ENCODE results near the gene MANEA. TPM values are rescaled to one million over a fixed set of nuclear protein-coding genes. Genes with fewer than 3 reads are reported as not detected.
A peak's percentile ranks its signal among the peaks of the same experiment; 100 is the strongest.

Gene MANEA
- total RNA-seq (2021; ENCODE audit: unreplicated experiment) (13.9 TPM), Bru-seq, nascent RNA (percentile 55 among the genes with signal in this experiment), BruChase-seq, experiment 1, labeled RNA remaining after a 6-hour chase (percentile 67 among the genes with signal in this experiment), BruChase-seq, experiment 2, labeled RNA remaining after a 2-hour chase (percentile 65 among the genes with signal in this experiment)
- 1.8 and 2.0 TPM in 2 replicates for polyA plus RNA-seq (2012)
- long read RNA-seq, full-length matches to known transcripts, result 24 of 27 reads
- long read RNA-seq, partial matches to known transcripts, result 1 of 27 reads
- long read RNA-seq, other reads (novel, unspliced or antisense), result 2 of 27 reads

GRCh38 chr6:95577304-95578105 is at the start of gene MANEA:
Gene MANEA, plus strand, starts transcription at chr6:95577535. Its CDS starts 8,905 bp downstream, at chr6:95586440.
- no peaks in the 10 kb centered on the region for H4K20me1 ChIP-seq (ENCODE audit: insufficient read depth)
- H3K9me2 ChIP-seq (ENCODE audit: insufficient read depth), result no peaks in the 10 kb centered on the region
- H3K4me1 ChIP-seq (ENCODE audit: control insufficient read depth in 1 of 2, insufficient read depth in 2 of 2, low read length in 2 of 2), result peaks cover 4 to 17% of the 10 kb centered on the region in 2 experiments
- peak within 1 kb of the TSS; percentile 81 for H2AFZ ChIP-seq (ENCODE audit: low read depth, low read length, poor library complexity, severe bottlenecking)
- H3K27me3 ChIP-seq (ENCODE audit: insufficient read depth, low read length), result no peaks in the 10 kb centered on the region
- H3K79me2 ChIP-seq (ENCODE audit: insufficient read depth, low read length), result peaks cover 11% of the 10 kb centered on the region
- H3K4me2 ChIP-seq (ENCODE audit: low read length), result peak within 1 kb of the TSS; percentile 75
- peak; percentile 94 for ATAC-seq
- intact Hi-C loops (cut with micrococcal nuclease), result no loop called here
- no peaks in the 10 kb centered on the region for H3K9me3 ChIP-seq (ENCODE audit: control insufficient read depth in 1 of 2, insufficient read depth in 1 of 2, low read depth in 1 of 2, low read length in 2 of 2)
- peak within 1 kb of the TSS; percentile 70 for H3K9ac ChIP-seq (ENCODE audit: low read length)
- ChIA-PET RAD21 (ENCODE audit: low non-redundant PET in 1 of 2, low total read pairs in 2 of 2, uncharacterized antibody in 2 of 2, unreplicated experiment in 2 of 2) (no interaction called here), POLR2A (no interaction called here), CTCF (no interaction called here)
- no TSS peak for BruUV-seq (replicated peaks)
- peak within 1 kb of the TSS; percentile 91 for H3K27ac ChIP-seq (ENCODE audit: low read depth, low read length)
- peak within 1 kb of the TSS; percentile 63 to 71 for H3K4me3 ChIP-seq (replicated peaks in 1 of 2; ENCODE audit: low read depth in 1 of 2, low read length in 2 of 2)
- peak; percentile 57 for DNase-seq (ENCODE audit: low read depth, low spot score)
- H3K36me3 ChIP-seq (ENCODE audit: control insufficient read depth in 1 of 2, insufficient read depth in 2 of 2, low read length in 2 of 2), result no peaks in the 10 kb centered on the region
- TF ChIP-seq POLR2A (IDR thresholded peaks at IDR 0.05; ENCODE audit: borderline replicate concordance, extremely low read depth, insufficient read depth, insufficient read length) (peak; percentile 70), ZFX (IDR thresholded peaks at IDR 0.05) (peak; percentile 60; the same call in 1 of the 2 replicates), POLR2AphosphoS5 (IDR thresholded peaks at IDR 0.05; ENCODE audit: low read depth, low read length) (peak; percentile 65), YY1 (IDR thresholded peaks at IDR 0.05; ENCODE audit: extremely low read depth, insufficient replicate concordance, low read depth, low read length) (no peak), SIN3A (IDR thresholded peaks at IDR 0.05; ENCODE audit: low read depth) (peak; percentile 27; the same call in 1 of the 2 replicates)
- TF ChIP-seq, protein P1, sequence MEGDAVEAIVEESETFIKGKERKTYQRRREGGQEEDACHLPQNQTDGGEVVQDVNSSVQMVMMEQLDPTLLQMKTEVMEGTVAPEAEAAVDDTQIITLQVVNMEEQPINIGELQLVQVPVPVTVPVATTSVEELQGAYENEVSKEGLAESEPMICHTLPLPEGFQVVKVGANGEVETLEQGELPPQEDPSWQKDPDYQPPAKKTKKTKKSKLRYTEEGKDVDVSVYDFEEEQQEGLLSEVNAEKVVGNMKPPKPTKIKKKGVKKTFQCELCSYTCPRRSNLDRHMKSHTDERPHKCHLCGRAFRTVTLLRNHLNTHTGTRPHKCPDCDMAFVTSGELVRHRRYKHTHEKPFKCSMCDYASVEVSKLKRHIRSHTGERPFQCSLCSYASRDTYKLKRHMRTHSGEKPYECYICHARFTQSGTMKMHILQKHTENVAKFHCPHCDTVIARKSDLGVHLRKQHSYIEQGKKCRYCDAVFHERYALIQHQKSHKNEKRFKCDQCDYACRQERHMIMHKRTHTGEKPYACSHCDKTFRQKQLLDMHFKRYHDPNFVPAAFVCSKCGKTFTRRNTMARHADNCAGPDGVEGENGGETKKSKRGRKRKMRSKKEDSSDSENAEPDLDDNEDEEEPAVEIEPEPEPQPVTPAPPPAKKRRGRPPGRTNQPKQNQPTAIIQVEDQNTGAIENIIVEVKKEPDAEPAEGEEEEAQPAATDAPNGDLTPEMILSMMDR (IDR thresholded peaks at IDR 0.05 in 2 of 3, conservative IDR thresholded peaks at IDR 0.05 in 1 of 3; ENCODE audit: borderline replicate concordance in 1 of 3, insufficient read depth in 1 of 3, low read depth in 2 of 3, low read length in 2 of 3), result no peak
- TF ChIP-seq, protein P2, sequence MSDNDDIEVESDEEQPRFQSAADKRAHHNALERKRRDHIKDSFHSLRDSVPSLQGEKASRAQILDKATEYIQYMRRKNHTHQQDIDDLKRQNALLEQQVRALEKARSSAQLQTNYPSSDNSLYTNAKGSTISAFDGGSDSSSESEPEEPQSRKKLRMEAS (IDR thresholded peaks at IDR 0.05), result peak; percentile 80
